Endodermal cell (in vitro differentiated cells): Measurements from ENCODE around the gene TTC9C. TPM values are rescaled to one million over a fixed set of nuclear protein-coding genes. Genes with fewer than 3 reads are reported as not detected.
"Not testable (repeated sequence)": the region's sequence is repeated elsewhere in the genome, so short reads cannot be mapped to it uniquely, and the experiment has no call there.

Source experiments
- DNase-seq: peaks from one replicate; pipeline ENCODE4 v3.0.0-alpha.2; 2017
- H3K27ac ChIP-seq: 2 replicates; pipeline ENCODE4 v1.5.1; 2013; ENCODE audit warnings: mild to moderate bottlenecking, low read depth, low read length, moderate library complexity
- H3K27me3 ChIP-seq: 2 replicates; pipeline ENCODE4 v1.6.1; 2013; ENCODE audit warnings: mild to moderate bottlenecking, low read length, moderate library complexity; ENCODE audit not compliant: insufficient read depth, control insufficient read depth, poor library complexity, severe bottlenecking
- H3K36me3 ChIP-seq: 2 replicates; pipeline ENCODE4 v1.7.0; 2013; ENCODE audit warnings: mild to moderate bottlenecking, low read length, moderate library complexity; ENCODE audit not compliant: control insufficient read depth, insufficient read depth
- H3K4me1 ChIP-seq: one replicate; pipeline ENCODE4 v1.7.0; 2013; ENCODE audit warnings: low read length; ENCODE audit not compliant: control insufficient read depth, insufficient read depth
- H3K4me3 ChIP-seq: 2 replicates; pipeline ENCODE4 v1.5.1; 2013; ENCODE audit warnings: mild to moderate bottlenecking, low read length, moderate library complexity
- H3K9ac ChIP-seq: 2 replicates; pipeline ENCODE4 v1.6.1; 2013; ENCODE audit warnings: mild to moderate bottlenecking, low read length, moderate library complexity; ENCODE audit not compliant: poor library complexity, severe bottlenecking; ENCODE audit errors: extremely low read depth
- H3K9me3 ChIP-seq: 2 replicates; pipeline ENCODE4 v1.6.1; 2013; ENCODE audit warnings: mild to moderate bottlenecking, low read length, moderate library complexity; ENCODE audit not compliant: control insufficient read depth
- H3K27ac Mint-ChIP-seq: 2 replicates; pipeline ENCODE4 v1.8.0; 2020; ENCODE audit warnings: mixed read lengths
- H3K27me3 Mint-ChIP-seq: 2 replicates; pipeline ENCODE4 v1.8.0; 2021; ENCODE audit warnings: mild to moderate bottlenecking, mixed read lengths; ENCODE audit not compliant: insufficient read depth
- H3K36me3 Mint-ChIP-seq: 2 replicates; pipeline ENCODE4 v1.8.0; 2020; ENCODE audit warnings: low read depth, mixed read lengths
- H3K4me1 Mint-ChIP-seq: 2 replicates; pipeline ENCODE4 v1.8.0; 2020; ENCODE audit warnings: mixed read lengths
- H3K4me3 Mint-ChIP-seq: 2 replicates; pipeline ENCODE4 v1.8.0; 2020; ENCODE audit warnings: mild to moderate bottlenecking, moderate library complexity, mixed read lengths
- H3K9me3 Mint-ChIP-seq: 2 replicates; pipeline ENCODE4 v1.8.0; 2020; ENCODE audit warnings: mild to moderate bottlenecking, mixed read lengths
- WGBS, 2 experiments: methylation state at CpG; one replicate each; pipeline versions ENCODE4 v1.1.5 to v1.1.7; 2013; ENCODE audit warnings: missing lambda C conversion rate in 2 of 2, mixed read lengths in 1 of 2; ENCODE audit not compliant: insufficient coverage in 1 of 2, insufficient read length in 1 of 2; 5-methylcytosine and 5-hydroxymethylcytosine counted together
- total RNA-seq, 2 donors: library from RNA; stranded (reverse); fragmentation: NEBNext Ultra II Directional in 1 of 2; extraction: Animal tissue kit (Norgen Biotek cat#: 25700) in 1 of 2; gene quantifications; 2 replicates in 1 of 2; 3 replicates in 1 of 2; pipeline ENCODE4 v1.2.1, GENCODE V29; 2021
- TF ChIP-seq, protein P1 (sequence below): fragments of 200-600 bp; sonication (generic); conservative IDR thresholded peaks from 2 replicates; pipeline ENCODE4 v1.5.0; 2021; ENCODE audit warnings: antibody characterized with exemption, mild to moderate bottlenecking

The TTC9C gene
- total RNA-seq, 2 donors from 2014 or later: 40.0 to 55.4 TPM

DNA sequence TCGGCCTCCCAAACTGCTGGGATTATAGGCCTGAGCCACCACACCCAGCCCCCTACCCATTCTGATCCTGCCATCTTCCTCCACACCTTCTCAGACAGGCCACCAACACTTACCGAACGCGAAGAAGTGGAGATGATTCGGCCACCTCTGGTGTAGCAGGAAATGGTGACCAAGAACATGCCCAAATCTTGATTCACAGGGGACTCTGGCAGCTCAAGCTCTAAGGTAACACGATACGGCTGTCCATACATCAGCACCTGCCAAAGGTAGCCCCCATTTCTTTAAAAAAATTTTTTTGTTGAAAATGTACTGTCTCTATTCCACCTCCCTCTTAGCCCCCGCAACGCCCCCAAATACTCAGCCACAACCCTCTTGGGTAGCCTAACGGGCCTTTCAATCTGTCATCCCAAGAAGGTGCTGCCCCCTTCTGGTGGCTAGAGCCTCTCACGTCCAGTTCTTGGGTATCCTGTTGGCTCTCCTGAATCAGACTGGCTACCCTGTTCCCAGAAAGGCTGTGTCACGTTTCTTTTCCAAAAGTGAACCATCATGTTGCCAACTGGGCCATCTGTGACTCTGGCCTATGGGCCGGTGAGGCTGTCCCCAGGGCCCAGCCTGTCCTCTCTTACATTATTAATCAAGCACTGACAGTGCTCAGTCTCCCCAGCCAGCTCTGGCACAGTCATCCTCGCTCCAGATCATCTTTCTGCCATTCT, 33.7 kb upstream of the TTC9C start:
- TF ChIP-seq, protein P1, sequence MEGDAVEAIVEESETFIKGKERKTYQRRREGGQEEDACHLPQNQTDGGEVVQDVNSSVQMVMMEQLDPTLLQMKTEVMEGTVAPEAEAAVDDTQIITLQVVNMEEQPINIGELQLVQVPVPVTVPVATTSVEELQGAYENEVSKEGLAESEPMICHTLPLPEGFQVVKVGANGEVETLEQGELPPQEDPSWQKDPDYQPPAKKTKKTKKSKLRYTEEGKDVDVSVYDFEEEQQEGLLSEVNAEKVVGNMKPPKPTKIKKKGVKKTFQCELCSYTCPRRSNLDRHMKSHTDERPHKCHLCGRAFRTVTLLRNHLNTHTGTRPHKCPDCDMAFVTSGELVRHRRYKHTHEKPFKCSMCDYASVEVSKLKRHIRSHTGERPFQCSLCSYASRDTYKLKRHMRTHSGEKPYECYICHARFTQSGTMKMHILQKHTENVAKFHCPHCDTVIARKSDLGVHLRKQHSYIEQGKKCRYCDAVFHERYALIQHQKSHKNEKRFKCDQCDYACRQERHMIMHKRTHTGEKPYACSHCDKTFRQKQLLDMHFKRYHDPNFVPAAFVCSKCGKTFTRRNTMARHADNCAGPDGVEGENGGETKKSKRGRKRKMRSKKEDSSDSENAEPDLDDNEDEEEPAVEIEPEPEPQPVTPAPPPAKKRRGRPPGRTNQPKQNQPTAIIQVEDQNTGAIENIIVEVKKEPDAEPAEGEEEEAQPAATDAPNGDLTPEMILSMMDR: peak; percentile 92
- Histone ChIP-seq H3K9ac (no peak overlapping the region), H3K9me3 (no peaks in the 10 kb centered on the region), H3K27ac (no peak overlapping the region), H3K4me1 (no peaks in the 10 kb centered on the region), H3K36me3 (peaks cover 46% of the 10 kb centered on the region), H3K4me3 (no peak overlapping the region), H3K27me3 (no peaks in the 10 kb centered on the region)
- H3K4me1 Mint-ChIP-seq: no peaks in the 10 kb centered on the region
- 81 to 82% methylated on average over 12 to 14 of the region's 14 CpGs for WGBS, 2 experiments
- H3K36me3 Mint-ChIP-seq: peaks cover 54% of the 10 kb centered on the region
- peak; percentile 93 for DNase-seq
- H3K9me3 Mint-ChIP-seq: no peaks in the 10 kb centered on the region
- H3K27me3 Mint-ChIP-seq: no peaks in the 10 kb centered on the region
- peak overlapping the region; percentile 76 for H3K27ac Mint-ChIP-seq
- no peak overlapping the region for H3K4me3 Mint-ChIP-seq

DNA sequence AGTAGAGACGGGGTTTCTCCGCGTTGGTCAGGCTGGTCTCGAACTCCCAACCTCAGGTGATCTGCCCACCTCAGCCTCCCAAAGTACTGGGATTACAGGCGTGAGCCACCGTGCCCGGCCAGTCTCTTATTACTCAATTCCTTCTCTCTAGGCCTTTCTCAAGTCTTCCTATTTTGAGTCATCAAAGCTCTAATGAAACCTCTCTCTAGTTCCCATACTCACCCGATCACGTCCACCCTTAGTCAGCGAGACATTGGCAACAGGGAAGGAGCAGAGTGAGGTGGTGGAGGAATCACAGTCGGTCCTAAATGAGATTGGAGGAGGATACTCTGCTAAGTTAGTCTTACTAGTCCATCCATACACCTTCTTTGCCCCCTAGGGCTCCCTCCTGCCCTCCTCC, 26.0 kb upstream of the TTC9C start:
- peaks cover 51% of the 10 kb centered on the region for H3K36me3 ChIP-seq
- 84 to 96% methylated on average over 5 to 11 of the region's 11 CpGs for WGBS, 2 experiments

DNA sequence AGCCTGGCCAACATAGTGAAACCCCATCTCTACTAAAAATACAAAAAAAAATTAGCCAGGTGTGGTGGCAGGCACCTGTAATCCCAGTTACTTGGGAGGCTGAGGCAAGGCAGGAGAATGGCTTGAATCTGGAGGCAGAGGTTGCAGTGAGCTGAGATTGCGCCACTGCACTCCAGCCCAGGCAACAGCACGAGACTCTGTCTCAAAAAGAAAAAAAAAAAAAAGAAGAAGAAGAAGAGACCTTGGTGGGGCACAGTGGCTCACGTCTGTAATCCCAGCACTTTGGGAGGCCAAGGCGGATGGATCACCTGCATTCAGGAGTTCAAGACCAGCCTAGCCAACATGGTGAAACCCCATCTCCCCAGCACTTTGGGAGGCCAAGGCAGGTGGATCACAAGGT, 24.4 kb upstream of the TTC9C start:
- H3K27me3 ChIP-seq, H3K4me3 Mint-ChIP-seq, H3K9me3 Mint-ChIP-seq, DNase-seq, H3K9ac ChIP-seq, H3K4me3 ChIP-seq, H3K27ac ChIP-seq, H3K9me3 ChIP-seq, H3K27me3 Mint-ChIP-seq, H3K27ac Mint-ChIP-seq: not testable (repeated sequence)
- Mint-ChIP-seq H3K4me1 (peaks cover 28% of the 10 kb centered on the region), H3K36me3 (peaks cover 35% of the 10 kb centered on the region)
- H3K4me1 ChIP-seq: peaks cover 21% of the 10 kb centered on the region
- H3K36me3 ChIP-seq: peaks cover 53% of the 10 kb centered on the region
- WGBS, 2 experiments: 91 to 94% methylated on average over 4 of the region's 4 CpGs

More for the DNA sequence above, 26.0 kb upstream of the TTC9C start:
- TF ChIP-seq, protein P1: no peak
- Histone ChIP-seq H3K4me3 (no peak overlapping the region), H3K9me3 (no peaks in the 10 kb centered on the region), H3K27me3 (no peaks in the 10 kb centered on the region), H3K4me1 (peaks cover 13% of the 10 kb centered on the region), H3K9ac (no peak overlapping the region), H3K27ac (no peak overlapping the region)
- Mint-ChIP-seq H3K27me3 (no peaks in the 10 kb centered on the region), H3K36me3 (peaks cover 44% of the 10 kb centered on the region), H3K27ac (no peak overlapping the region), H3K4me3 (no peak overlapping the region), H3K9me3 (no peaks in the 10 kb centered on the region), H3K4me1 (peaks cover 15% of the 10 kb centered on the region)
- DNase-seq: no peak
